8988T (cell line): ENCODE results near the gene EPB41L3.
"Not testable (repeated sequence)": the region's sequence is repeated elsewhere in the genome, so short reads cannot be mapped to it uniquely, and the experiment has no call there.

ENCODE experiments used
- DNase-seq: peaks from one replicate; pipeline ENCODE4 v3.0.0; 2011

Gene EPB41L3

DNA sequence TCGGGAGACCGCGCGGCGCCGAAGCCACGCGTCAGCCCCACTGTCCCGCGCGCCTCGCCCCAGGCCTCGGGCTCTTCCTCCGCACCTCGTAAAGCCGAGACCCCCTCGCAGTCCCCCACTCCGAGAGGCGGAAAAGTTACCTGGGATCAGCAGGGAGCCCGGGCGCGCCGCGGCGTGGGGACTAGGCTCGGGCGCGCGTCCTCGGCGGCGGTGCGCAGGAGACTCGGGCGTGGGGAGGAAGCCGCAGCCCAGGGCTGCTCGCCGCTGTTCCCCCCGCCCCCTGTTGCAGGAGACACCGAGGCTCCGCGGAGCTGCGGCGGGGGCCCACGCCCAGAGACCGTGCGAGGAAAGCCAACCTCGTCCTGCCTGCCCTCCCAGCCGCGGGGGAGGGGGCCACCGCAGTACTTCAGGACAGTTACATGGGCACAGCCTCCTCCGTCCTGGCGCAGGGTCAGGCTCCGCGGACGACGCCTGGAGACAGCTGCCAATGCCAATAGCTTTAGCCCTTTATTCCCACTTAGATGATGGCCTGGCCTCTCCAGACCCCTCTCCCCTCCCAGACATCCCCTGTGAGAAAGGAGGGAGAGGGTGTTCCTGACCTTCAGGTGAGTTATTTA is at the start of gene EPB41L3:
Gene EPB41L3, minus strand, starts transcription at position 225 of the 617 bp plus-strand sequence. CDS start 54,814 bp downstream, outside the sequence.
- DNase-seq: no peak

DNA sequence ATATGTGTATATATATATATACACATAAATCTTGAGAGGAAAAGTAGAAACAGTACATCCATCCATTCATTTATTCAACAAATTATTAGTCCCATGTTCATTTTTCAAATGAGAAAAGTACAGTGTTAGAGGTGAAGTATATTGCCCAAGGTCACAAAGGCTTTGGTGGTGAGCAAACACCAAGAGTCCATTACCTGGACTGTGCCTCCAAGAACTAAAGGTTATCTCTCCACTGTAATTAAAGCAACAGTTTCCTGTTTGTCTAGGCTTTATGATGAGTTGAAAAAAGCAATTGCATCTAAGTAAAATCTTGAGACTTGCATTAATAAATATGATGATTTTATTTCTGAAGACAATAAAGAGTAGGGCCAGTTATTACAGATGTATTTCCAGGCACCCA is 44.7 kb upstream of the EPB41L3 start:
- no peak for DNase-seq

DNA sequence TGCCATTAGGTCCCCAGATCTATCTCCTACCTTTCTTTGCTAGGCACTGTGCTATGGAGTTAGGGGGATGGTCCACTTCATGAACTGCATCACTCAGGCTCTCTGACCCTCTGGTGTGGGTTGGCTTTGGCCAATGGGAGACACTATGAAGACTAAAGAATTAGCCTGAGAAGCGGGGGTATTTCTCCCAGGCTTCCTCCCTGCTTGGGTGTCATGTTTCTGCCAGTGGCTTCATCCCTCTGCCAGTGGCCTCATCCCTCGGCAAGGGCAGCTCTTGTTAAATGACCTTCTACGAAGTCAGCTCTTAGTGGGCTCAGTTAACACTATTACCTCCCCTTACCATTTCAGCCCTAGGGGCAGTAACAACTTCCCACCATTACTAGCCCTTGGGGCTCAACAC is 41.9 kb upstream of the EPB41L3 start:
- DNase-seq: no peak

DNA sequence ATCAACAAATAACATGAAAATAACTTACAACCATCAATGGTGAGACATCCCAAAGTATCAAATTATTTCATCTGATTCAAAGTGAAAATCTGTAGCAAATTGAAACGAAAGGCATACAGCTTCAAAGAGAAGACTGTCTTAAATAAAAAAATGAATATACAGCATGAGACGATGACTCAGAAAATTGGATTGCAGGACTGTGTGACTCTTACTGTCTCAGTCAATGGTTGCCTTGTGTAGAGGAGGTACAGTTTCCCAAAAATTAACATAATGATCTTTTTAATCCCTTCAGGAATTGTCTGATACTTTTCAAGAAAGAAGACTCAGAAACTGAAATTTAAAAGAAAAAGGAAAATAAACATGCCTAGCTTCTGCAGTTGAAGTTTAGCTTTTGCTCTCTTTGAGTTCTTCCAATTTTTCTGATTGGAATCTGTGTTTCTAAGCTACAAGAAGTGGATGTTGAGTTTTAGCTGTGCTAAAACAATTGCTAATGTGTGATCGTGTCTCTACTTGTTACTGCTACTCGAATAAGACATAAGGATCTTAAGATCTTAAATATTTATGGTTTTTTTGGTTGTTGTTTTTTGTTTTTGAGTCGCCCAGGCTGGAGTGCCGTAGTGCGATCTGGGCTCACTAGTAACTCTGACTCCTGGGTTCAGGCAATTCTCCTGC is 41.1 kb upstream of the EPB41L3 start:
- DNase-seq: no peak

DNA sequence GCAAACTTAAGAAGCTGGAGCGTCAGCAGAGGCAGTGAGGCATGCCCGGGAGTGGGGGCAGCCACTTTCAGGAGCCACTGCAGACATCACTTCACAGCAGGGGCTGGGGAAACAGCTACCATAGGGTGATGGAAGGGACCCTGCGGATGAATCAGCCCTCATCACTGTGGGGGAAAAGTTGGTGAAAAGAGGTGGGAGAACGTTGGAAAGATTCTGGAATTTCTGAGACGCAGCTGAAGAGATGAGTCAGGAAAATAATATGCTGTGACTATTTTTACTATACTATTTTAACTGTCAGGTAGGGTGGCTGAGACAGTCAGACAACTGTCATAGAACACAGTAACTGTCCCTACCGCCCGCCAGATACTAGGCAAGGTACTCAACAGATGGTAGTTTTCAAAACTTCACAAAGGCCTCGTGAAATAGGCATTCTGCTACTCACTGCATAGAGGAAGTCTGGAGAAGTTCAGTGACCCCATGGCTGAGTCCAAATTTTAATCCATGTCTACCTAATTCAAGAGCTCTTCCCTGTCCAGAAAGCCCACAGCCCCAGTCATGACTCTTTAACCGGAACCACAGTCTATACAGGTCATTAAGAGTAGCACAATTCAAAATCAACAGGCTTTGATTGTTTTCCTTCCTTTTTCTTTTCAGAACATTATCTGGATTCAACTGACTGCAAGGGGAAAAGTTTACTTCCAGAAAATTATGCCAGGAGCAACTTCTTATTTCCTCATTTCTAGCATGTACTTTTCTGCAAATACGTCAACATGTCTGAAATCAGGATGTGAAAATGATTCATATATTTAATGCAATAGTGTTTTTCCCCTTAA is 39.3 kb upstream of the EPB41L3 start:
- peak; percentile 16 for DNase-seq

DNA sequence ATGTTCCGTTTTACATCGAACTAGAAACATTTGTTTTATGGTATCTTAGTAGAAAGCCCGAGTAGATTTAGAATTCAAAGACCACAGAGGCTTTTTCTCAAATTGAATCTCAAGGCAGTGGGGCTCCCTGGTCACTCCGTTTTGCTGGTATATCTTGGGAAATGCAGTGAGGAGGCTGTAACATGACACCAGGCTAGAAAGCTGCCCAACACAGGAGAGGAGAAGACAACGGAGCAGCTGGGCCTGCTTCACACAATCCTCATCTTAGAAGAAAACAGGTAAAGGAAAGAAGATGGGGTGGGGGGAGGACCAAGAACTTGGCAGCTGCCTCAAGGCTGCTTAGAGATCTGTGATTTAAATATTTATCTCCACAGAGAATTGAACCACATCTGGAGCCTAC is 38.3 kb upstream of the EPB41L3 start:
- no peak for DNase-seq

DNA sequence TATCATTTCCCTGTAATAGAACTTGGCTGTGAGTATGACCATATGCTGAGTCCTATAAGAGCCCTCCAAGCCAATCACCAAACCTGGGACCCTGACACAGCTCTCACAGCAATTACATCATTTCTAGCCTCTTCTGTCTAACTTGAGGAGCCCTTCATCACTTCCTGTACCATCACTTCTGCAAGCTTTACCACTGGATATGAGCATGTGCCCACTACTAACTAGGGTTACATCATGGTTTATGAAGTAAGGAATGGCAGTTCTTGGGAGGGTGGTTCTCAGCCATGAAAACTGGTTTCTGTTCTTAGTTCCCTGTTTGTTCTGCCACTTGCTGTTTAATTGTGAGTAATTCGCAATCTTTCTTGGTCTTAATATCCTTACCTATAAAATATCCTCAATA is 31.0 kb upstream of the EPB41L3 start:
- DNase-seq: no peak

DNA sequence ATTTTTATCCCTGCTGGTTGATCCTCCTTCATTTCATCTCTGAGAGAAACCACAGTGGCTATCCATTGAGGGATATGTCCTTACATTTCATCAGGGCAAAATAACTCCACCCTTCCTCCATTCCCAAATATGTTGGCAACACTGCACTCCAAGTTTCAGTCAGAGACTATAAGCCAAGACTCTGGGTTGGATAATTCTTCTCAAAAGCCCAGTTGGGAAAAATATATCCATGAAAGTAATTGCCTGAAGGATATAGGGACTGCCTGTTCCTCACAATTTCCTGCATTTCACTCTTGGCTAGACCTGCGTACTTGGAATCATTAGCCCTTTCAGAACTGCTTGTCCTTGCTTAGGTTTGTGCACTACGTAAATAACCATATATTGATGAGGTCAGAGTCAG is 27.9 kb upstream of the EPB41L3 start:
- no peak for DNase-seq

DNA sequence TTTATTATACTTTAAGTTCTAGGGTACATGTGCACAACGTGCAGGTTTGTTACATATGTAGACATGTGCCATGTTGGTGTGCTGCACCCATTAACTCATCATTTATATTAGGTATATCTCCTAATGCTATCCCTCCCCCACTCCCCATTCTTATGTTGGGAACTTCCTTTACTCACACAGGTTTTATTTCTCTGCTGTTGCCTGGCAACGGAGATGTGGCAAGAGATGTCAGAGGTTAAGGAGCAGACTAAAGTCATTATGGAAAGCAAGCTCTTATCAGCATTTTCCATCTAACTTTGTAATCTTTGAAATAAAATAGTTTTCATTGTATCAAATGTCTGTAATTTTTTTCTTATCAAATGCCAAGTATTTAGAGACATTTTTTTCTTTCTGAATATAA is 26.8 kb upstream of the EPB41L3 start:
- DNase-seq: not testable (repeated sequence)

DNA sequence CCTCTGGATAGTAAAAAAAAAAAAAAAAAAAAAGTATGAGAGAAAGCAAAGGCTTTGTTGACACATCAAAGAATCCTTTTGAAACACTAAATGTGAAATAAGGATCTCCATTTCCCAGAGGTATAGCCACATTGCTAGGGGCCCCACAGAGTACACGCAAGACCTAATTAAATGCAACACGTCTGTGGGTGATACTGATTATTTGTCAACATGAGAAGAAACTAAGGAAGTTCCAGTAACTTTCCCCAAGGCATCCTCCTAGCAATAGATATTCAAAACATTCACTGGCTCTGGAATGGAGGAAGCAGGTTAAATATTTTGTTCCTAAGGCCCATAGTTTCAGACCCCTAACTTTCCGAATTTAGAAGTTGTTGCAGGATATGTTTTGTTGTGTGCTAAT is 24.6 kb upstream of the EPB41L3 start:
- no peak for DNase-seq

DNA sequence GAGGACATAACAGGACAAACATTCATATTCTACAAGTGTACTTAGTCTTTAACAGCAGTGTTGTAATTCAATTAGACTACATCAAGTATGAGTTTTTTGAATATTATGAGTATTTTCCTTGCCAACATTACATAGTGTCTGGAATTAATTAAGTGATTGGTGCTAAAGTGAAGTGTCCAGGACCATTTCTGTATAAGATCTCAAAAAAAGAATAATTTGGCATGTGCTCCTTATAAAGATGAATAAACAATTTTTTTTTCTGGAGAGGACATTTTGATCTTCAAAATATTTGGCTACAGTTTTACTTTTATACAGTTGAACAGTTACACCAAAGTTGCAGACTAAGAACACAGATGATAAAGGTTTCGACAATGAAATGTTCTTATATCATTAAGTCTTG is 15.1 kb upstream of the EPB41L3 start:
- DNase-seq: no peak

DNA sequence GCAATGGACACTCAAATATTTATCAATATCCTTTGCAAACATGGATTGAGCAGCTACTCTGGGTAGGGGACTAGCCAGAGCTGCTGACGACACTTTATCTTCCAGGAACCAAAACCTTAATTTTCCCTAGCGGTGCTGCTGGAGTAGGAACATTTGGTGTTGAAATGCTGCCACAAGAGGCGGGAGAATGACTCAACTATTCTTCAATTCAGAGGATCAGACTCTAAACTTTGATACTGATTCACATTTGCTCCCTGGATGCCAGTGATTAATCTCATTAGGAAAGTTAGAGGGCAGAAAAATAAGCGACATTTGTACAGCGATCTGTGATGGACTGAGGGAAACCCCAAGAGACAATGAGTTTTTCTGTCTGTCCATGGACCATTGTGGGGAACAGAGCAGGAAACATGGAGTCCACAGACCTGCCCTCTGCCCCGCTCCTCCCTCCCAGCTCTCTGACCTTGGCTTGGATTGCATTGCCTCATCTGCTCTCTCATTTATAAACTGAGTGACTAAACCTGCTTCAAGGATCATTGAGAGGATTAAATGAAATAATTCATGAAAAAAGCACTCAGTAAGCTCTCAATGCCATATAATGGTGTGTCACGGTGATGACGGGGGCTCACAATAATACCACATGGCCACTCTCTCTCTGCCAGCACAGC is 12.6 kb upstream of the EPB41L3 start:
- DNase-seq: no peak

DNA sequence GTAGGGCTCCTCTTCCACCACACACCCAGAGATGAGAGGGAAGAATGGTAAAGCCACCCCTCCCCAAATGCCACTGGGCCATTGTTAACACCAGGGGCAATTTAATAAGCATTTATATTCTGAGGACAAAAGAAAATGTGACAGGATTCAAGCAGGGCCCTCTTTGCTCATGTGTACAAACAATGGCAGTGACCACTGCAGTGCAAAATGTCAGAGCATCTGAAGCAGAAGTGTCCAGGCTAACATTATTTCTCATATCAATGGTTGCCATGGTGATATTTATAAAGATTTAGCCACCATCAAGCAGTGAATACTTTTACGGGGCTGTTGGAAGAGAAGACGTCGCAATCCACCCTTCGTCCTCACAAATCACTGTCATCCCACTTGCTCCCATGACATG is 10.8 kb upstream of the EPB41L3 start:
- no peak for DNase-seq

DNA sequence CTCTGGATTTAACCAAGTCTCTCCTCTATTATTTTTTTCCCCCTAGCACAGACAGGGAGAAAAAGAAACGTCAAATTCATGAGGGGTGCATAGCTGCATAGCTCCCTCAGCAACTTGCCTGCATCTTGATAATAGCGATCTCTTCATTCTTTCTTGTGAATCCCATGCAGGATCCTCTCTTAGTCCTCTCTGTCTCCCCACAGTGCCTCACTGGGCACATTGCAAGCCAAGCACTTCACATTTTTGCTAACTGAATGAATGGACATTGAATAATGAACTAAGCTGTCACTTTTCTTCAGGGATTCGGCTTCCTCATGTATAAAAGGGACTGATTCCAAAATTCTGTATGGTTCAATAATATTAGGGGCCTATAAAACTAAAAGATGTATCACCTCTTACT is 2.9 kb upstream of the EPB41L3 start:
- no peak for DNase-seq

DNA sequence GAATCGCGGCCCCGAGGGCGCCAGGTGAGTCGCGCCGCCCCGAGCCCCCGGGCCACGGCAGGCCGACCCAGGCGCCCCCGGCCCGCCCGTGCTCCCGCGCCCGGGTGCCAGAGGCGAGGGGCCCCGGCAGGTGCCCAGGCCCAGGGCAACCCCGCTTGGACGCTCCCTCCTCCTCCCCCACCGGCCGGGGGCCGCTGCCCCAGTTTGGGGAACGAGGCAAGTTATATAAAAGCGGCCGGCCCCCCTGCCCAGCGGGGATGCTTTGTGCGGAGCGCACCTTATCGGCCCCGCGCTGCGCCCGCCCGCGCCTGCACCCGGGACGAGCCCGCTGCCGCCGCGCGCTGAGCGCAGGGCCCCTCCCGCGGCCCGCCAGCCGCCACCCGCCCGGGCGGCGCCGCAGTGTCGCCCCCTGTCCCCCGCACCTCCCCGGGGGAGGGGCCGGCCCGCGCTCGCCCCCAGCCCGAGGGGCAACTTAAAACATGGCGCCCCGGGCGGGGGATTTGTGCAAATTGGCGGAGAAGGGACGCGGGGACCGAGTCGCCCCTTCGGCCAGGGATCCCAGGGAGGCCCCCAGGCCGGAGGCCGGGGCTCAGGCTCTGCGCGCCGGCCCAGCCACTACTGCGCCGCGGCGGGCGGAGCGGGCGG is 639 bp downstream of the EPB41L3 start:
- DNase-seq: no peak

DNA sequence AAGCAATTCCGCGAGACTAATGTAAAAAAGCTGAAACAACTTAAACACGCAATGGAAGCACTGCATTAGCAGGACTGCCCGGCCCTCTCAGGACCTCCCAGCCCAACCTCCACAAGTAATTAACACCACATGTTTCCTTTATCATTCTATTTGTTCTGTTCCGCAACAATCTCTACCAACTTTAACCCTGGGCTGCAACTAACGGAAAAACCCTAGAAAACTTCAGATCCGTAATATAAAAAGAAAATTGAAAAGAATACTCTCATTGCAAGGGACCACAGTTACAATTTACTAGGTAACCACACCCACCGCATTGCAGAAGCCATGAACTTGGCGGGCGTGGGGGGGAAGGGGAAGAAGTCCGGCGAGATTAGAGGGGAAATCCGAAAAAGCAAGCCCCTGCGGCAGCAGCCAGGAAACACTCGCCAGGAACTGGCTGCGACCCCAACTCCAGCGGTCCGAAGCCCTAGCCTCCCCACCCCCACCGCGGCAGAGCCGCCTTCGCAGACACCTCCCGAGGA is 1.2 kb downstream of the EPB41L3 start:
- no peak for DNase-seq

DNA sequence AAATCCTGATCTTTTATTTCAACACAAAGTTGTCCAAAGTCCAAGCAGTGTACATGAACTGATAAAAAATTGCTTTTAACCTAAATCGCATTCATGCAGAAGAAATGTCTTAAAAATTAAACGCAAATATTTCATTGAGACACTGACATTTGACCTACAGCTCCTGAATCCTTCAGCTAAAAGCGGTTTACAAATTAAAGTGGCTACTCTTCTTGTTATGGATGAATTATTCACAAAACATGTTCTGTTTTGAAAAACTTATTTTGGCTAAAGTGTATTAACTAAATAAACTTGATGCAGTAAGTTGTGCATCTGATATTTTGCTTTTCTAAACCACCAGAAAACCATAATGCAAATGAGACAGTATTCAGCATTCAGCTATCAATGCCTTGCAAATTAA is 2.2 kb downstream of the EPB41L3 start:
- DNase-seq: no peak

DNA sequence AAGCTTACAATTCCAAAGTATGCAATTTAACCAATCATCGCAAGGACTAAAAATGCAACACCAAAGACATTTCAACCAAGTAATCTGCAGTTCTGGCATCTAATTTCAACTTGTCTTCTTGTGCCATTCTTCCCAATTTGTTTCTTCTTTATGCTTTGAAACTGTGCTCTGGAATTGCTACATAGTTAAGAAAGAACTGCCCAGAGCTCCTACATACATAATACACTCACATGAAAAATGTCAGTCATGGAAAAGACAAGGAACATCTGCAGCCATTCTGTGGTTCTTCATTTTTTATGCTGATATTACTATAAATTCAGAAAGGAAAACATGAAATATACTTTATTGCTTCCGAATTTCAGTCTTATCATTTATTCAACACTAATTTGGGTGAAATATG is 4.4 kb downstream of the EPB41L3 start:
- DNase-seq: no peak

DNA sequence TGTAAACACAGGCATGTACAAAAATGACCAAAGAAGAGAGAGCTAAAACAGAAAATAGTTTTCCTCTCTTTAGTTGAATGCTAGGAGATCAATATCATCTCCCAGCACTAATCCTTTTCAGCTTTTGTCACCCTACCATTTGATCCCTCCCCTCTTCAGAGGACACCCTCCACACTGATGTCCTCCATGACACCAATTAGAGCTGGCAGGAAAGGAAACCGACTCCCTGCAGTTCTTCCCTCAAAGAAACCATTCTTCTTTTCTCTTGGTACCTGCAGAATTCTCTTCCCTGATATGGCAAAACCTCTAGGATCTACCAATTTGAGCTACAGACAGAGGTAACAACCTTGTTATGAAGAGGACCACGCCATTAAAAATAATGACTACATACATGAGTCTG is 5.3 kb downstream of the EPB41L3 start:
- no peak for DNase-seq

DNA sequence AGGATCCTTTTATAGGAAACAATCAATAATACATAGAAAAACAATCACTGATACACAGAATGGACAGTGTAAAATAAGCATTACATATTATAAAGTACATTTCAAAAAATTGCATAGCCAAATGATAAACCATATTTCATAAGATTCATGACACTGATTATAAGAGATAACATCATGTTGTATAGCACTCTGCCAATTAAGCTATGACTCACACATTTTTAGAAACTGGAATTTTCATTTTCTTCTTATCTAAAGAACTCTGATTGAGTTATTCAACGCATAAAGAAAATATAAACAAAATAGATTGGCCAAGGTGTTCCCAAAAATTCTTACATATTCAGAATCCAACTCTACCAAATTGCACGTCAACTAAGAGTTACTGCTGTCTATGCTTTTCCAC is 5.9 kb downstream of the EPB41L3 start:
- no peak for DNase-seq

DNA sequence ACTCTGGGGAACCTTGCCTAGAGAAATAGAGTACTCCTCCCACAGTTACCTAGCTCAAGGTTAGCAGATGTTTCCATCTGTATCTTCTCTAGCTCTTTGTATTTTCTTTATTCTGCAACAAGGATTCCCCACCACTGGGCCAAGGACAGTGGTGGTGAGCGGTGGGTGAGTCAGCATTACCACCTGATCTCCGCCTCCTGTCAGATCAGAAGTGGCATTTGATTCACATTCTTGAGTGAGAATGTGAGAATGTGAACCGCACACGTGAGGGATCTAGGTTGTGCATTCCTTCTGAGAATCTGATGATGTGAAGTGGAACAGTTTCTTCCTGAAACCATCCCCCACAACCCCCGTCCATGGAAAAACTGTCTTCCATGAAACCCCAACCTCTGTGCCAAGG is 9.0 kb downstream of the EPB41L3 start:
- DNase-seq: no peak

DNA sequence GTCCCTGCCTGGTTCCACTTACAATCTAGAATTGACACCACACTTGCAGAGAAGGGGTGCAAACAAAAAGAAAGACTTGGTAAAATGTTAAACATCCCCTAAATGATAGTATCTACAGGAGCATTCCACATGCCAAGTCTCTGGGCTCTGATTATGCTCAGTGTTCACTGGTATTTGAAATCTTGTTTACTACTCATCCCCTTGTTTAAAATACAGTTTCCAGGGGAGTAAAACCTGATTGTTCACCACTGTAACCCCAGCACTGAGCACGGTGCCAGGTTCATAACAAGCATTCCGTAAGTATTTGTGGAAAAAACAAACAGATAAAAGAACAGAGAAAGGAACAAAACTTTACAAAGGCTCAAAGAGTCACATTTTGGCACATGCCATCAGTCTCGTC is 11.7 kb downstream of the EPB41L3 start:
- no peak for DNase-seq

DNA sequence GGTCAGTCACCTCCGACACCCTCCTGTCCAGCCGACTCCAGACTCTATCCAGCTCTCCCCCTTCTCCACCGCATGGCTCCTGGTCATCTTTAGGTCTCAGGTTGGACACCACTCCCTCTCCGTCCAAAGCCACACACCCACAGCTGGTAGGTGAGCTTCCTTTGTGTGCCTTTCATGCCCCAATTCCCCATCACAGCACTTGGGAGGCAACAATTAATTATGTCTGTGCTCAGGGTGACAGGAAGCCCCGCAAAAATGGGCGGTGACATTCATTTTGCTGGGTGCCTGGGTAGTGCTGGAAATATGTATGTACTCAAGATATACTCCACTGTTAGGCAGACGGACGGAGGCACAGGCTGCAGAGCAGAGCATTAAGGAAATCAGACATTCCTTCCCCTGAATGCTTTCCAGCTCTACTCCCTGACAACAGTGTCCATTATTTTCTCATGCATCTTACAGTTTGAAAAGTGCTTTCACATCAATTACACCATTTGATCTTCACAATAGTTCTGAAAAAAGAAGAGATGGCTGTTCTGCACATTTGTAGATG is 13.1 kb downstream of the EPB41L3 start:
- no peak for DNase-seq
